ENCODE results near the gene MAMDC2.

DNA sequence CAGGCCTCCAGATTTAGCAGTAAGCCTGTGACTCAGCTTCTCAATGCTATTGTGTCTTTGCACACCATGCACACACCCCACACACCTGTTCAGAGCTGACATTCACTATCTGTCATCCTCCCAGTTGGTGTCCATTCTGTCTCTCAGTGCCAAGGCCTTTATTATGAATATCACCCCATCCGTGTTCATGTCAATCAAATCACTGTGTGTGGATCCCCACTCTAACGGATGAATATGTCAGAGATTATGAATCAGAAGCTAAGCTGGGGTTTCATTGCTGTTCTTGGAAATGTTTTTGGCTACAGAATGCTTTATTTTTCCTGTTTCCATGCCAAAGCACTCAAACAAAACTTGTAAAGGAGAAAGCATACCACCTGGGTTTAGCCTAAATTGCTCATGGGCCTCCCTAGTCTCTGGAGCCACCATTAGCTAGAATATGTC lies 9.4 kb upstream of the MAMDC2 start:
- TF ChIP-seq EP300 (IDR thresholded peaks at IDR 0.05; ENCODE audit: borderline replicate concordance in 1 of 2, low read depth in 2 of 2, low read length in 2 of 2) (no peak), TAF1 (IDR thresholded peaks at IDR 0.05; ENCODE audit: low read depth, low read length) (no peak), POLR2AphosphoS5 (IDR thresholded peaks at IDR 0.05; ENCODE audit: low read depth, low read length) (no peak), CREB1 (IDR thresholded peaks at IDR 0.05) (no peak)
- TF ChIP-seq, protein P1, sequence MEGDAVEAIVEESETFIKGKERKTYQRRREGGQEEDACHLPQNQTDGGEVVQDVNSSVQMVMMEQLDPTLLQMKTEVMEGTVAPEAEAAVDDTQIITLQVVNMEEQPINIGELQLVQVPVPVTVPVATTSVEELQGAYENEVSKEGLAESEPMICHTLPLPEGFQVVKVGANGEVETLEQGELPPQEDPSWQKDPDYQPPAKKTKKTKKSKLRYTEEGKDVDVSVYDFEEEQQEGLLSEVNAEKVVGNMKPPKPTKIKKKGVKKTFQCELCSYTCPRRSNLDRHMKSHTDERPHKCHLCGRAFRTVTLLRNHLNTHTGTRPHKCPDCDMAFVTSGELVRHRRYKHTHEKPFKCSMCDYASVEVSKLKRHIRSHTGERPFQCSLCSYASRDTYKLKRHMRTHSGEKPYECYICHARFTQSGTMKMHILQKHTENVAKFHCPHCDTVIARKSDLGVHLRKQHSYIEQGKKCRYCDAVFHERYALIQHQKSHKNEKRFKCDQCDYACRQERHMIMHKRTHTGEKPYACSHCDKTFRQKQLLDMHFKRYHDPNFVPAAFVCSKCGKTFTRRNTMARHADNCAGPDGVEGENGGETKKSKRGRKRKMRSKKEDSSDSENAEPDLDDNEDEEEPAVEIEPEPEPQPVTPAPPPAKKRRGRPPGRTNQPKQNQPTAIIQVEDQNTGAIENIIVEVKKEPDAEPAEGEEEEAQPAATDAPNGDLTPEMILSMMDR (IDR thresholded peaks at IDR 0.05; ENCODE audit: control extremely low read depth in 1 of 3, insufficient read depth in 1 of 3, low read depth in 1 of 3, low read length in 3 of 3), result no peak

Data from H1 (cell line).